ENCODE results near the gene USE1. TPM values are rescaled to one million over a fixed set of nuclear protein-coding genes. Genes with fewer than 3 reads are reported as not detected.

USE1 gene
- total and polyA plus RNA-seq, 2 of the 4 experiments (the other 2 are of a cell fraction): 17.2 to 24.2 TPM

- H3K14ac ChIP-seq (replicated peaks; ENCODE audit: low read depth, low read length): no peak overlapping the region
- no peak overlapping the region for H2AK9ac ChIP-seq (replicated peaks; ENCODE audit: low read depth, low read length, poor library complexity)
- ATAC-seq (ENCODE audit: low read depth) (no peak), DNase-seq (no peak)
- no peaks in the 10 kb centered on the region for H3K9me1 ChIP-seq (ENCODE audit: insufficient read depth, low read length)
- no peak overlapping the region for H2BK5ac ChIP-seq (ENCODE audit: low read depth, low read length, poor library complexity, severe bottlenecking)
- H4K5ac ChIP-seq (ENCODE audit: low read depth, low read length): no peak overlapping the region
- no peak overlapping the region for H3K4me3 ChIP-seq (ENCODE audit: insufficient read depth, low read depth, low read length)
- H3K4ac ChIP-seq (ENCODE audit: low read depth, low read length): no peak overlapping the region
- H3K4me2 ChIP-seq (ENCODE audit: low read depth, low read length): no peak overlapping the region
- no peaks in the 10 kb centered on the region for H3K9me3 ChIP-seq (ENCODE audit: control insufficient read depth, insufficient read depth, low read length)
- H4K91ac ChIP-seq (ENCODE audit: insufficient read depth, low read depth, low read length): no peak overlapping the region
- H4K8ac ChIP-seq (ENCODE audit: low read depth in 2 of 2, low read length in 2 of 2): no peak overlapping the region; a peak in 1 of 4 replicates
- no peaks in the 10 kb centered on the region for H3K27me3 ChIP-seq (ENCODE audit: control insufficient read depth, insufficient read depth, low read length)
- no peak overlapping the region for H2AFZ ChIP-seq (replicated peaks; ENCODE audit: low read length, poor library complexity)
- no peaks in the 10 kb centered on the region for H4K20me1 ChIP-seq (ENCODE audit: insufficient read depth, low read length)
- H3K36me3 ChIP-seq (ENCODE audit: control insufficient read depth, insufficient read depth, low read length): peaks cover 5% of the 10 kb centered on the region; the same call in 1 of the 2 replicates
- H2AK5ac ChIP-seq (ENCODE audit: low read depth, low read length): no peak overlapping the region
- H3K9ac ChIP-seq (ENCODE audit: low read depth, low read length): no peak overlapping the region
- H3K4me1 ChIP-seq (ENCODE audit: control insufficient read depth, insufficient read depth, low read length): no peaks in the 10 kb centered on the region; the same call in 1 of the 2 replicates
- no peak overlapping the region for H2BK20ac ChIP-seq (ENCODE audit: low read depth, low read length)
- no peak overlapping the region for H3K27ac ChIP-seq (ENCODE audit: insufficient read depth, low read length)
- H3K56ac ChIP-seq (ENCODE audit: extremely low read depth, insufficient read depth, low read length): no peak overlapping the region
- no peak overlapping the region for H3K18ac ChIP-seq (ENCODE audit: low read depth, low read length)
- H3K23ac ChIP-seq (ENCODE audit: low read depth, low read length): no peak overlapping the region
- TF ChIP-seq RFX5 (IDR thresholded peaks at IDR 0.05; ENCODE audit: low read depth, low read length): no peak
- TF ChIP-seq MAZ (IDR thresholded peaks at IDR 0.05; ENCODE audit: borderline replicate concordance, low read depth, low read length): no peak
- no peak for TF ChIP-seq CEBPB (IDR thresholded peaks at IDR 0.05; ENCODE audit: low read depth, low read length)
- no peak for TF ChIP-seq MAFK (IDR thresholded peaks at IDR 0.05; ENCODE audit: low read depth, low read length)
- no peak for TF ChIP-seq MXI1 (IDR thresholded peaks at IDR 0.05; ENCODE audit: borderline replicate concordance, low read depth, low read length)
- TF ChIP-seq RAD21 (IDR thresholded peaks at IDR 0.05; ENCODE audit: low read length): no peak
- TF ChIP-seq FOS (IDR thresholded peaks at IDR 0.05; ENCODE audit: low read depth, low read length): no peak
- no peak for TF ChIP-seq POLR2A (IDR thresholded peaks at IDR 0.05; ENCODE audit: low read depth, low read length)
- TF ChIP-seq ELK1 (IDR thresholded peaks at IDR 0.05; ENCODE audit: borderline replicate concordance, low read depth, low read length): no peak
- TF ChIP-seq RCOR1 (IDR thresholded peaks at IDR 0.05; ENCODE audit: insufficient replicate concordance, low read length): no peak
- dilution Hi-C loops (cut with HindIII; ENCODE audit: low sequenced_read_pairs, unreplicated experiment): no loop called here
- peaks cover 0 to 18% of the 10 kb centered on the region in 2 experiments; a peak in 2 of 4 replicates for H3K79me1 ChIP-seq (ENCODE audit: low read depth in 1 of 2, low read length in 2 of 2)
- WGBS, 2 experiments (ENCODE audit: extremely low coverage in 2 of 2, insufficient read length in 1 of 2): 90% methylated on average over 2 of the region's 7 CpGs; no CpG with 5 or more reads in 1 of the 2 experiments
- intact Hi-C loops (cut with micrococcal nuclease): no loop called here
- in situ Hi-C loops (cut with MboI; ENCODE audit: low sequenced_read_pairs): no loop called here
- ChIA-PET POLR2A (ENCODE audit: unreplicated experiment) (no interaction called here), CTCF (no interaction called here)
- no TSS peak for BruUV-seq (replicated peaks)
- no peak overlapping the region for H2BK120ac ChIP-seq (ENCODE audit: low read depth, low read length)
- H2BK15ac ChIP-seq (ENCODE audit: low read depth, low read length): no peak overlapping the region
Observed at GRCh38 chr19:17266026-17266425, 50.9 kb downstream of the USE1 start.

All from IMR-90 (cell line).